RWPE1 (cell line): ENCODE data around the gene DUOX2.

Experiments used
- CTCF ChIA-PET: fragments of 350-600 bp; sonication (Branson Sonifier 250); formaldehyde crosslinking; extraction: SDS; loops from one replicate; lab custom pipeline; 2021; lab: Yijun Ruan, JAX
- POLR2A ChIA-PET: fragments of 400-600 bp; formaldehyde crosslinking; extraction: SDS; loops from one replicate; lab custom pipeline; 2020; ENCODE audit warnings: antibody characterized with exemption; ENCODE audit not compliant: low non-redundant PET; lab: Yijun Ruan, JAX
- DNase-seq: peaks from one replicate; pipeline ENCODE4 v3.0.0; 2012; ENCODE audit warnings: low spot score
- H3K27ac ChIP-seq: fragments of 450-650 bp; 2 replicates; pipeline ENCODE4 v1.5.1; 2017
- TF ChIP-seq, protein P1 (sequence below): fragments of 450-650 bp; conservative IDR thresholded peaks from 2 replicates; pipeline ENCODE4 v1.5.1; 2017; ENCODE audit warnings: low read depth, mild to moderate bottlenecking

The DUOX2 gene

DNA sequence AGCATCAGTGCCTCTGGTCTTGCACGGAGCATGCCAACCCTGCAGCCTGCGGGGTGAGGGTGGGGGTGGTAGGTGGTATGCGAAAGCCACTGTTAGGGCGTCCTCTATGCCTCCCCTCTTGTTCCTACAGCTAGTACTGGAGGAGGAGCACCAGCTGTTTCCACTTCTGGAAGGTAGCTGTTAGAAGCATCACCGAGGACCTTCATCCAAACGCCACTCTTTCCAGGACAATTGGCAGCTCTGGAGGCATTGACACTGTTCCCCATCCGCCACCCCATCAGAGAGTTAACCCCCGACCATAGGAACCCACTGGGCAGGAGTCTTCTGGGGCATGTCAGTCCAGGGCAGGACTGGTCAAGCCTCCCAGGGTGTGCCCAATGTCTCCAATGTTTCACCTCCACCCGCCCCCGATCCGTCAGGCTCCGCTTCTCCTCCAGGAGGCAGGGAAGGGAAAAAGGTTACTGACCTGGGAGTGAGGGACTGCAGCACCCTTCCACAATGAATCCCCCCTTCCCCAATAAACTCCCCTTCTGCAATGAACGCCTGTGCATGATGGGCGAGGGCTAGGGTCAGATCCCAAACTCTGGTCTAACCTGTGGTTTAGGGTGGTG is 487 bp downstream of the DUOX2 start:
- TF ChIP-seq, protein P1, sequence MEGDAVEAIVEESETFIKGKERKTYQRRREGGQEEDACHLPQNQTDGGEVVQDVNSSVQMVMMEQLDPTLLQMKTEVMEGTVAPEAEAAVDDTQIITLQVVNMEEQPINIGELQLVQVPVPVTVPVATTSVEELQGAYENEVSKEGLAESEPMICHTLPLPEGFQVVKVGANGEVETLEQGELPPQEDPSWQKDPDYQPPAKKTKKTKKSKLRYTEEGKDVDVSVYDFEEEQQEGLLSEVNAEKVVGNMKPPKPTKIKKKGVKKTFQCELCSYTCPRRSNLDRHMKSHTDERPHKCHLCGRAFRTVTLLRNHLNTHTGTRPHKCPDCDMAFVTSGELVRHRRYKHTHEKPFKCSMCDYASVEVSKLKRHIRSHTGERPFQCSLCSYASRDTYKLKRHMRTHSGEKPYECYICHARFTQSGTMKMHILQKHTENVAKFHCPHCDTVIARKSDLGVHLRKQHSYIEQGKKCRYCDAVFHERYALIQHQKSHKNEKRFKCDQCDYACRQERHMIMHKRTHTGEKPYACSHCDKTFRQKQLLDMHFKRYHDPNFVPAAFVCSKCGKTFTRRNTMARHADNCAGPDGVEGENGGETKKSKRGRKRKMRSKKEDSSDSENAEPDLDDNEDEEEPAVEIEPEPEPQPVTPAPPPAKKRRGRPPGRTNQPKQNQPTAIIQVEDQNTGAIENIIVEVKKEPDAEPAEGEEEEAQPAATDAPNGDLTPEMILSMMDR: no peak
- H3K27ac ChIP-seq: no peak overlapping the region
- POLR2A ChIA-PET: no interaction called here
- CTCF ChIA-PET: interaction anchor here (1.1 kb wide), 1 partner anchor 13 kb away, joined by 3 read pairs; no protein-coding TSS in a partner anchor
- DNase-seq: no peak

DNA sequence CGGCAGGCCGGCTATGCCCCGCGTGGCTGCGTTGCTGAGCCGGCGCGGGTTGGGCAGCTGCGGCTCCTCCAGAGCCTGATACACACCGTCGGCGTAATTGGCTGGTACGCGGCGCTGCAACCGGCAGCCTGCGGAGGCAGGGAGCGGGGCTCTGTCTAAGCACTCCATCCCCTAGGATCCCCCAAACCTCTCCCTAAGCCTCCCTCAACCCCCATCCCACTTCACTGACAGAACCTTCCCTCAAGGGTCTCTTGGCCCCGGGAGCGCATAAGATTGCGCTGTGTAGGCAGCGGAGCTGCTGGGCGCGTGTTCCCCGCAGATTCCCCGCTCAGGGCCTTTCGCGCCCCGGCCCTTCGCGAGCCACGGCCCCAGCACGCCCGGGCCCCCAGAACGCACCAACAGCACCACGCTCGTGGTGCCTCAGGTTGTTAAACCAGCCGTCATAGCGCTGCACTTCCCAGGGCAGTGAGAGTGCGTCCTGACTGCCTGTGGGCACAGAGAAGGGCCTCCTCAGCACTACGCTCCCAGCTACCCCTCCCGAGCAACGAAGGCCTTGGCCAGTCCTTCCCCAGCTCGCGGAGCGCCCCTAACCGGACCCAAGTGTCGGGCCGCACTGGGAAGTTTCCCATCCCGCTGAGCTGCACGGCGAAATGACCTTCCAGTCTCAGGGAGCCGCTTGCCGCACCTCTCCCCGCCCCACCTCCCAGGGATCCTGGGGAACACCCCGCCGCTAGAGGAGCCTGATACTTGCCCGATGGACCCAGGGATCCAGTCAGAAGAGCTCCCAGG is 1.2 kb downstream of the DUOX2 start:
- TF ChIP-seq, protein P1: no peak
- no peak overlapping the region for H3K27ac ChIP-seq
- ChIA-PET POLR2A (no interaction called here), CTCF (interaction anchor here (1.1 kb wide), 1 partner anchor 14 kb away, joined by 3 read pairs; no protein-coding TSS in a partner anchor)
- DNase-seq: no peak

DNA sequence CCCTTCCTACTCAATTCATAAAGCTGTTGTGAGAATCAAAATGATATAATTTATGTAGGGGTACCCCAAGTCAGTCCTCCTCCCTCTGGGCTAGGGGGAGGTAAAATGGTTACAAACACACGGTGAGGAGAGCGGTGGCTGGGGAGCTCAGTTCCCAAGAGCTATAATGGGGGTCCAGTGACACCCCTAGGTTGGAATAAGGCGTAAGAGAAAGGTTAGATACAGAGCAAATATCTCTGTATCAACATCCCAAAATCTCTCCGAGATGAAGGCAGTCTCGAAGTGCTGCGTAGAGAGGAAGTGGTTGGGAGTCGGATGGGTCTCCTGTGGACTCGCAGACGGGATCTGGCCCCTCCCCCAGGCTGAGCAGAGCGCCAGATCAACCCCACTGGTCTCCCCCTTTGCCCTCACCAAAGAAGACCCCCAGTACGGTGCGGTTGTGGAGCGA is 1.8 kb downstream of the DUOX2 start:
- CTCF ChIA-PET: no interaction called here
- DNase-seq: no peak

DNA sequence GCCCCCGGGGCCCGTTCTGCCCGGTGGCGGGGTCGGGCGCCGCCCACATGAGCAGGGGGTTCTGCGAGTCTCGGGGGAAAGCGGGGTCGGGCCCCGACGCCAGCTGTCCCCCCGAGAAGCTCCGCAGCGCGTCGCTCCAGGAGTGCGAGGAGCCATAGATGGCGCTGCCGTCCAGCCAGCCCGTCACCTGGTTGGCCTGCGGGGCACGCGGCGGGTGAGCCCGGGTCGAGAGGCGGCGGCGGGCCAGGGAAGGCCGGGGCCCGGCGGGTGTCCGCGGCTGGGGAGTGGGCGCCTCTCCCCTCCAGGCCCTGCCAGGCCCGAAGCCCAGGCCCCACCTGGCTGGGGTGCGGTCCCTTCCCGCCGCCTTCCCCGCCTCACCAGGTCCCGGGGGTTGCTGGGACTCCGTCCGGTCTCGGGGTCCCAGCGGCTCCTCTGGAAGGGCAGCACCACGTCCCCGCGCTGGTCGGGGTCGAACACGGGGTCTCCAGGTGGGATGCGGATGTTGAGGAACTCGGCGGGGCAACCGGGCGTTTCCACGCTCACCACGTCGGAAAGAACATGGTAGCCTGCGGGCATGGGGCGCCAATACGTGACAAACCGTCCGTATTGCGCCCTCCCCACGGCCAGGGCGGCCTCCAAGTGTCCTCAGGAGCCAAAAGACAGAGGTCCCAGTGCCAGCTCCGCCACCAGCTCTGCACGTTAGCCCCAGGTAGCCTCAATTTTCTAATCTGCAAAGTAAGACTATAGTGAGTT is 2.4 kb downstream of the DUOX2 start:
- no peak for DNase-seq
- TF ChIP-seq, protein P1: no peak
- POLR2A ChIA-PET: no interaction called here
- H3K27ac ChIP-seq: no peak overlapping the region
- CTCF ChIA-PET: no interaction called here

More for the DNA sequence above, 1.8 kb downstream of the DUOX2 start:
- no peak overlapping the region for H3K27ac ChIP-seq
- POLR2A ChIA-PET: no interaction called here
- TF ChIP-seq, protein P1: no peak

DNA sequence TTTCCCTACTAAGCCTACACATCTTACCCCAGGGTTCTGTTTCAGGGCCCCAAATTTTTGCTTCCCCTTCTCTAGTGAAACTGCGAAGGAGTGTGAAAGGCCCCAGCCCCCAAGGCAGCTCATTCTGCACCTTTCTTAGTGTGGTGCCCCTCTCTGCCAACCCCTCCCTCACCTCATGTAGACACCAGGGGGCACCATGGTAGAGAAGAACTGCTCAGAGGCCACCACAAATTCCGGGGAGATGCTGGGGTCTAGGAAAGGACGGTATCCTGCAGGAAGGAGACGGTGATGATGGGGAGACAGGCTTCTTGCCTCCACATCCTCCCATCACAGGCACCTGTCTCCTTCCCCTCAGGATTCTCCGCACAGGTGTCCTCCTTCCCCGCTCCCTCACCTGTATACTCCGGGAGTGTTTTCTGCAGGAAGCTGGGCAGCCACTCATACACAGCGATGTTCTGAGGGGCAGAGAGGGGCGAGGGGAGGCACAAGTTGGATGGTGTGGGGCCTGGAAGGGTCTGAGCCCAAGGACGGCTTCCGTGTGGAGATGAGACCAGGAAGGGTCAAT is 3.6 kb downstream of the DUOX2 start:
- ChIA-PET POLR2A (no interaction called here), CTCF (interaction anchor here (0.7 to 1.2 kb wide), 2 partner anchors 8 to 169 kb away, joined by 3 to 4 read pairs; no protein-coding TSS in a partner anchor)
- H3K27ac ChIP-seq: no peak overlapping the region
- TF ChIP-seq, protein P1: no peak
- DNase-seq: no peak
